Choroid plexus epithelial cell (primary cell): ENCODE measurements around the gene ZNRF2.

Experiments
- DNase-seq: peaks from one replicate; pipeline ENCODE4 v3.0.0-alpha.2; 2010; ENCODE audit warnings: low read depth
- H3K4me3 ChIP-seq: 2 replicates; pipeline ENCODE4 v1.5.1; 2011; ENCODE audit warnings: low read depth, mild to moderate bottlenecking, control low read depth, low read length, moderate library complexity
- TF ChIP-seq, protein P1 (sequence below): conservative IDR thresholded peaks from 2 replicates; pipeline ENCODE4 v1.5.1; 2011; ENCODE audit warnings: low read depth, mild to moderate bottlenecking, control low read depth, inconsistent platforms, low read length, moderate library complexity

Gene ZNRF2

DNA sequence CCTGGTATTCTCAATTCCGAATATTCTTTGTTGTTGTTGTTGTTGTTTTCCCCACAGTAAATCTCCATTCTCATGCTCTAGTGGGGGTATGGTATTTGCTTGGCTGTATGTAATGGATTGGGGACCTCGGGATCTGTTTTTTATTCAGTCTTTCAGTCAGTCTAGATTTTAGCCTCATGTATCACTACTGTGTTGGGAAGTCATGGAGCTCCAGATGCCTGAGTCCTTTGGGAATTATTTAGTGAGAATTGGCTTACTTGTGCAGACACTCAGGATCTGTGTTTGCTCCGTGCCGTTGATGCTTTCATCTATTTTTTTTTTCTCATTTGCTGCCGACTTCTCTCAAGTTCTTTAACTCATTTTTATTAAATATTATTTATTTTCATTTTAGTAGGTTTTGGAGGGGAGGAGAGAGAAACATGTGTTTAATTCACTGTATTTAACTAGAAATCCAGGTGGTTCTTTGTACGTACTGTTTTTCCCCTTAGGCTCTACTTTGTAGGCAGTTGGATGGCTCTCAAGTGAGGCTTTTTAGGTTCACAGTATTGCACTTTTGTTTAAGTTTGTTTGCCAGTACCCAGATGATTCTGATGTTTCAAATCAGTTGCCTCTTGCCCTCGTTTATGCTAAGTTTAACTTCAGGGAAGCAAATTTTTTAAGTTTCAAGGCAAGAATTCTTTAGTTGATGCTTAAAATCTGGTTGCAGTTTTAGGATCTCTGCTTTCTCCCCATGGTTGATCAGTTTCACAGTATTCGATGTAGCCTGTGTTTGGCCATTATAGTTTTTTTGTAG is 36.9 kb downstream of the ZNRF2 start:
- no peak overlapping the region for H3K4me3 ChIP-seq
- DNase-seq = no peak
- TF ChIP-seq, protein P1, sequence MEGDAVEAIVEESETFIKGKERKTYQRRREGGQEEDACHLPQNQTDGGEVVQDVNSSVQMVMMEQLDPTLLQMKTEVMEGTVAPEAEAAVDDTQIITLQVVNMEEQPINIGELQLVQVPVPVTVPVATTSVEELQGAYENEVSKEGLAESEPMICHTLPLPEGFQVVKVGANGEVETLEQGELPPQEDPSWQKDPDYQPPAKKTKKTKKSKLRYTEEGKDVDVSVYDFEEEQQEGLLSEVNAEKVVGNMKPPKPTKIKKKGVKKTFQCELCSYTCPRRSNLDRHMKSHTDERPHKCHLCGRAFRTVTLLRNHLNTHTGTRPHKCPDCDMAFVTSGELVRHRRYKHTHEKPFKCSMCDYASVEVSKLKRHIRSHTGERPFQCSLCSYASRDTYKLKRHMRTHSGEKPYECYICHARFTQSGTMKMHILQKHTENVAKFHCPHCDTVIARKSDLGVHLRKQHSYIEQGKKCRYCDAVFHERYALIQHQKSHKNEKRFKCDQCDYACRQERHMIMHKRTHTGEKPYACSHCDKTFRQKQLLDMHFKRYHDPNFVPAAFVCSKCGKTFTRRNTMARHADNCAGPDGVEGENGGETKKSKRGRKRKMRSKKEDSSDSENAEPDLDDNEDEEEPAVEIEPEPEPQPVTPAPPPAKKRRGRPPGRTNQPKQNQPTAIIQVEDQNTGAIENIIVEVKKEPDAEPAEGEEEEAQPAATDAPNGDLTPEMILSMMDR = no peak

GRCh38 chr7:30321882-30322192 is 37.4 kb downstream of the ZNRF2 start:
- H3K4me3 ChIP-seq = no peak overlapping the region
- TF ChIP-seq, protein P1 = no peak
- DNase-seq = no peak

GRCh38 chr7:30322271-30323005 is 38.0 kb downstream of the ZNRF2 start:
- TF ChIP-seq, protein P1 = no peak
- peak; percentile 17 for DNase-seq
- no peak overlapping the region for H3K4me3 ChIP-seq

DNA sequence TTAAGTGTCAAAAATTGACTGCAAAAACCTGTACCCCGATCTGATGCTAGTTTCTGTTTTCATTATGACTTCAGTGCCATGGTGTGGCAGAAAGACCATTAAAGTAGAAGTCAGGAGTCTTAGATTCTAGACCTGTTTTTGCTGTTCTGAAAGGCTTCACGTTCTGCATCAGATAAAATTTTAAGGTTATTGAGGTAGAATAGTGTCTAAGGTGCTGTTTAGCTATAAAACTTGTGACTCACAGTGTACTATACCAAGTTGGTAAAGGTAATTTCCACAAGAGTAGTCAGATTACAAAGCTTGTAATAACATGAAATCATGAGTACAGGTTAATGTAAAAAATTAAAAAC is 38.6 kb downstream of the ZNRF2 start:
- no peak for DNase-seq
- no peak overlapping the region for H3K4me3 ChIP-seq
- TF ChIP-seq, protein P1 = no peak

DNA sequence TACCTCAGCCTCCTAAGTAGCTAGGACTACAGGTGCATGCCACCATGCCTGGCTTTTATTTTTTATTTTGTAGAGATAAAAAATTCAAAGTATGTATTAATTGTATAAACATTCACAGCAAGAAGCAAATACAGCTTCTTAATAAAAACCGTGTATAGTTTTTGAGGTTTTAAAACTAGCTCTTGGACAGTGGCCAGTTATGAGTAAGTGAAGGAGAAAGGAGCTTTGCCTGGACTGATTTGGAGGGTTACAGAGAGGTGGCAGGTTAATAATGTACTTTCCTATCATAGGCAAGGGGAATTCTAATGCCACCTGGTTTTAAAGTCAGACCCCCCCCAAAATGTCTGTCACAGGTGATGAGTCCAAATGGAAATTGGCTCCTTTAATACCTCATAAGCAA is 43.4 kb downstream of the ZNRF2 start:
- peak; percentile 65 for DNase-seq
- no peak overlapping the region for H3K4me3 ChIP-seq
- TF ChIP-seq, protein P1 = no peak

DNA sequence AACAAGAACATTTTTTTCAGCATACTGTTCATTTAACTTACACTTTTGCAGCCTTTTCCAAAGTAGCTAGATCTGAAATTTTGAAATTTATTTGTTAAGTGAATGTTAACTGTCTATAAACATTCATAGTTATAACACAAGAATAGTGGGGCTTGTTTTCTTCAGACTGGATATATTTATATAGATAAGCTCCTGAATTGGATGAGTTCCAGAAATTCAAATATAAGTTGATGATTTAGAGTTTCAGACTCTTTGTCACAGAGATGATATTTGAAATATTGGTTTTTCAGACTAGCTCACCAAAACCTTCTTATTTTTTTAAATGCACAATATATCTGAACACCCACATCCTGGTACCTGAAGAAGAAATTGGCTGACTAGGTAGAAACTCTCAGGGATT is 44.0 kb downstream of the ZNRF2 start:
- H3K4me3 ChIP-seq = no peak overlapping the region
- DNase-seq = no peak
- TF ChIP-seq, protein P1 = no peak

GRCh38 chr7:30329716-30330115 is 45.3 kb downstream of the ZNRF2 start:
- no peak overlapping the region for H3K4me3 ChIP-seq
- TF ChIP-seq, protein P1 = no peak
- DNase-seq = no peak
